ENCODE results near the gene PDE9A.
"Not testable (repeated sequence)": the region's sequence is repeated elsewhere in the genome, so short reads cannot be mapped to it uniquely, and the experiment has no call there.

Gene PDE9A

GRCh38 chr21:42627527-42628289 is 25.7 kb upstream of the PDE9A start:
- TF ChIP-seq, protein P1, sequence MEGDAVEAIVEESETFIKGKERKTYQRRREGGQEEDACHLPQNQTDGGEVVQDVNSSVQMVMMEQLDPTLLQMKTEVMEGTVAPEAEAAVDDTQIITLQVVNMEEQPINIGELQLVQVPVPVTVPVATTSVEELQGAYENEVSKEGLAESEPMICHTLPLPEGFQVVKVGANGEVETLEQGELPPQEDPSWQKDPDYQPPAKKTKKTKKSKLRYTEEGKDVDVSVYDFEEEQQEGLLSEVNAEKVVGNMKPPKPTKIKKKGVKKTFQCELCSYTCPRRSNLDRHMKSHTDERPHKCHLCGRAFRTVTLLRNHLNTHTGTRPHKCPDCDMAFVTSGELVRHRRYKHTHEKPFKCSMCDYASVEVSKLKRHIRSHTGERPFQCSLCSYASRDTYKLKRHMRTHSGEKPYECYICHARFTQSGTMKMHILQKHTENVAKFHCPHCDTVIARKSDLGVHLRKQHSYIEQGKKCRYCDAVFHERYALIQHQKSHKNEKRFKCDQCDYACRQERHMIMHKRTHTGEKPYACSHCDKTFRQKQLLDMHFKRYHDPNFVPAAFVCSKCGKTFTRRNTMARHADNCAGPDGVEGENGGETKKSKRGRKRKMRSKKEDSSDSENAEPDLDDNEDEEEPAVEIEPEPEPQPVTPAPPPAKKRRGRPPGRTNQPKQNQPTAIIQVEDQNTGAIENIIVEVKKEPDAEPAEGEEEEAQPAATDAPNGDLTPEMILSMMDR (IDR thresholded peaks at IDR 0.05; ENCODE audit: control extremely low read depth, extremely low read depth, low read depth, missing control alignments): no peak
- POLR2A ChIA-PET: no interaction called here
- no peak for DNase-seq (ENCODE audit: extremely low spot score)
- CTCF ChIA-PET: no interaction called here

DNA sequence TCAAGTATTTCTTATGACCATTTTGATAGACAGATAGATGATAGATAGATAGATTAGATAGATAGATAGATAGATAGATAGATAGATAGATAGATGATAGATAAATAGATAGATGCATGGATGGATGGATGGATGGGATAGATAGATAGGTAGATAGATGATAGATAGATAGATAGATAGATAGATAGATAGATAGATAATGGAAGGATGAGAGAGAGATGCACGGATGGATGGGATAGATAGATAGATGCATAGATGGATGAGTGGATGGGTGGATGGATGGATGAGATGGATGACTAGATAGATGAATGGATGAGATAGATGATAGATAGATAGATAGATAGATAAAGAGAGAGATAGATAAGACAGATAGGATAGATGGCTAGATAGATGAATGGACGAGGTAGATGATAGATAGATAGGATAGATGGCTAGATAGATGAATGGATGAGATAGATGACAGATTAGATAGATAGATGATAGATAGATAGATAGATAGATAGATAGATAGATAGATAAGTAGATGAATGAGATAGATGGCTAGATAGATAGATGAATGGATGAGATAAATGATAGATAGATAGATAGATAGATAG is 24.9 kb upstream of the PDE9A start:
- CTCF ChIA-PET, POLR2A ChIA-PET: not testable (repeated sequence)

DNA sequence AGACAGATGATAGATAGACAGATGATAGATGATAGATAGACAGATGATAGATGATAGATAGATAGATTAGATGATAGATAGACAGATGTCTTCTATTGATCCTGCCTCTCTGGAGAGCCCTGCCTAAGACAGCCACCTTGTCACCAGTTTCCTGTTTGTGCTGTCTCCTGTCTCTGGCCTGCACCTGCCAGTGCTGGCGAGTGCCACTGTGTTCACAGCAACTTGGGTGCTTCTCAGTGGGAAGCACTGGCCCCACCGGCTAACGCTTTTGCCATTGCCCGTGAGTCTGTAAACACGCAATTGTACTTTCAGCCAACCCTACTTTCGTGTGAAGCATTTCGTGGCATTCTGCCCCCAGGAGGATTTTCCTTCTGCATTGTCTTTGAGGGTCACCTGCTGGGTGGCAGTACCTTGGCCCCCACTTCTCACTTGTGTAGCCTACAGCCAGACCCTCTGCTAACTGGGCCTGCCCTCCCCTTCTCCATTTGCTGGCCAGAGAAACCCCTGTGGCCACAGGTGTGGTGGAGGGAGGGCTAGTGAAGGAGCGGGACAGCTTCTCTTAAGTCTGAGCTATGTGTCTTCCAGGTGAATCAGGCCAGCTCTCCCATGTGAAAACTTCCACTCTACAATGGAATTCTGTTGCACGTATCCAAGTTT is 23.4 kb upstream of the PDE9A start:
- ChIA-PET POLR2A (no interaction called here), CTCF (no interaction called here)
- TF ChIP-seq, protein P1 (IDR thresholded peaks at IDR 0.05; ENCODE audit: control extremely low read depth, extremely low read depth, low read depth, missing control alignments): no peak
- DNase-seq (ENCODE audit: extremely low spot score): no peak

More for the DNA sequence above, 24.9 kb upstream of the PDE9A start:
- not testable (repeated sequence) for DNase-seq (ENCODE audit: extremely low spot score)

DNA sequence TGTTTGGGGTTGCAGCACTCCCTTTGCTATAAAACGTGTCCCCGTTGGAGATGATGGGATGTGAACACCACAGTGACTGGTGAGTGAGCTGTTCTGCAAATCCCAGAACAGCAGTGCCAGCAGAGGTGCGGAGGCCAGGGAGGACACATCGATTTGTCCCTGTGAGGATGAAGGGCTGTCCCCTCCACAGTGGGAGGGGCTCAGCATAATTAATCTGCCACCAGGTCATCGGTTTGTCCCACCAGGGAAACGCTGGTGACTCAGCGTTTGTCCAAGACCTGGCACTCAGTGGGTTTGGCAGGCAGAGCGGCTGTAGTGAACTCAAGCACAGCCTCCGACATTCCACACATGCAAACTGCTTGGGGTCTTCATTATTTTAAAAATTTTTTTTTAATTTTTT is 22.8 kb upstream of the PDE9A start:
- DNase-seq (ENCODE audit: extremely low spot score): no peak
- POLR2A ChIA-PET: no interaction called here
- CTCF ChIA-PET: no interaction called here
- TF ChIP-seq, protein P1 (IDR thresholded peaks at IDR 0.05; ENCODE audit: control extremely low read depth, extremely low read depth, low read depth, missing control alignments): no peak

GRCh38 chr21:42631142-42631541 is 22.3 kb upstream of the PDE9A start:
- POLR2A ChIA-PET: no interaction called here
- CTCF ChIA-PET: no interaction called here

DNA sequence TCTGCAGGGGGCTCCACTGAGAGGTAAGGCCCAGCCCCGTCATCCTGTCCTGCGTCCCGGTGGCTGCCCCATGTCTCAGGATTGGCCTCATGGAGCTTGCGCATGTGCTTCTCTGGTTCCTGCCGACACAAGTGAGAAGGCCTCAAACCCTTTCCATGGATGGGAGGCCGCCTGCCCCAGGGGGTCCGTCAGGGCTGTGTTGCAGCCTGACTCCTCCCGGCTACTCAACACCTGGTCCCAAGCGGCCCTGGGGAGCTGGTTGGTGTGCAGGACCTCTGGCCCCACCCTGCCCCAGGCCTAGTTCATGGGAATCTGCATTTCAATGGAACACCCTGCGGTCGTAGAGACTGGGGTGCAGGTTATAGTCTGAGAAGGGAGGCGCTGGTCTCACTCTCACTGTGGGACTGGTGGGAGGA is 21.1 kb upstream of the PDE9A start:
- POLR2A ChIA-PET: no interaction called here
- TF ChIP-seq, protein P1 (IDR thresholded peaks at IDR 0.05; ENCODE audit: control extremely low read depth, extremely low read depth, low read depth, missing control alignments): no peak
- CTCF ChIA-PET: no interaction called here
- no peak for DNase-seq (ENCODE audit: extremely low spot score)

More at GRCh38 chr21:42631142-42631541, 22.3 kb upstream of the PDE9A start:
- TF ChIP-seq, protein P1 (IDR thresholded peaks at IDR 0.05; ENCODE audit: control extremely low read depth, extremely low read depth, low read depth, missing control alignments): no peak
- no peak for DNase-seq (ENCODE audit: extremely low spot score)
